ENCODE measurements around the gene TRNP1. TPM values are rescaled to one million over a fixed set of nuclear protein-coding genes. Genes with fewer than 3 reads are reported as not detected.

The TRNP1 gene
- total RNA-seq, 1 donor: 27.6 TPM

GRCh38 chr1:26950602-26951001 lies 42.9 kb upstream of the TRNP1 start:
- TF ChIP-seq CTCF (IDR thresholded peaks at IDR 0.05; ENCODE audit: insufficient read depth, low read depth, low read length): no peak
- no peak overlapping the region for H3K4me3 ChIP-seq (ENCODE audit: low read depth, low read length)
- peak; percentile 13 for DNase-seq (ENCODE audit: low read depth)

GRCh38 chr1:26951216-26951615 lies 42.3 kb upstream of the TRNP1 start:
- no peak for TF ChIP-seq CTCF (IDR thresholded peaks at IDR 0.05; ENCODE audit: insufficient read depth, low read depth, low read length)
- no peak for DNase-seq (ENCODE audit: low read depth)
- no peak overlapping the region for H3K4me3 ChIP-seq (ENCODE audit: low read depth, low read length)

GRCh38 chr1:26951821-26952497 lies 41.5 kb upstream of the TRNP1 start:
- TF ChIP-seq CTCF (IDR thresholded peaks at IDR 0.05; ENCODE audit: insufficient read depth, low read depth, low read length): no peak
- no peak overlapping the region for H3K4me3 ChIP-seq (ENCODE audit: low read depth, low read length)
- DNase-seq (ENCODE audit: low read depth): no peak

GRCh38 chr1:26953374-26953773 lies 40.1 kb upstream of the TRNP1 start:
- DNase-seq (ENCODE audit: low read depth): no peak
- TF ChIP-seq CTCF (IDR thresholded peaks at IDR 0.05; ENCODE audit: insufficient read depth, low read depth, low read length): no peak
- H3K4me3 ChIP-seq (ENCODE audit: low read depth, low read length): no peak overlapping the region

GRCh38 chr1:26956321-26956720 lies 37.2 kb upstream of the TRNP1 start:
- no peak for TF ChIP-seq CTCF (IDR thresholded peaks at IDR 0.05; ENCODE audit: insufficient read depth, low read depth, low read length)
- no peak overlapping the region for H3K4me3 ChIP-seq (ENCODE audit: low read depth, low read length)
- DNase-seq (ENCODE audit: low read depth): no peak

GRCh38 chr1:26957306-26957705 lies 36.2 kb upstream of the TRNP1 start:
- no peak overlapping the region for H3K4me3 ChIP-seq (ENCODE audit: low read depth, low read length)
- no peak for TF ChIP-seq CTCF (IDR thresholded peaks at IDR 0.05; ENCODE audit: insufficient read depth, low read depth, low read length)
- DNase-seq (ENCODE audit: low read depth): no peak

- no peak for TF ChIP-seq CTCF (IDR thresholded peaks at IDR 0.05; ENCODE audit: insufficient read depth, low read depth, low read length)
- no peak overlapping the region for H3K4me3 ChIP-seq (ENCODE audit: low read depth, low read length)
- no peak for DNase-seq (ENCODE audit: low read depth)
Observed at GRCh38 chr1:26959270-26959669, 34.2 kb upstream of the TRNP1 start.
